ENCODE results near the gene MYO1B.

- TF ChIP-seq YY1 (IDR thresholded peaks at IDR 0.05; ENCODE audit: insufficient read depth, insufficient read length) = no peak
- TF ChIP-seq SUZ12 (IDR thresholded peaks at IDR 0.05; ENCODE audit: extremely low read depth, insufficient read depth, insufficient read length) = no peak
These were observed 220.7 kb downstream of the MYO1B start for GRCh38 chr2:191465766-191466420.
